ENCODE measurements around the gene YAE1.

YAE1 gene

GRCh38 chr7:39608278-39608677, 42.1 kb downstream of the YAE1 start:
- DNase-seq (ENCODE audit: low spot score): no peak

GRCh38 chr7:39609113-39609934, 43.1 kb downstream of the YAE1 start:
- DNase-seq (ENCODE audit: low spot score): no peak

- DNase-seq (ENCODE audit: low spot score): no peak
These were observed 43.7 kb downstream of the YAE1 start for GRCh38 chr7:39609935-39610263.

- no peak for DNase-seq (ENCODE audit: low spot score)
These were observed 47.4 kb downstream of the YAE1 start for GRCh38 chr7:39613577-39613976.

- DNase-seq (ENCODE audit: low spot score): no peak
These were observed 48.1 kb downstream of the YAE1 start for GRCh38 chr7:39614299-39614698.

- no peak for DNase-seq (ENCODE audit: low spot score)
These were observed 49.3 kb downstream of the YAE1 start for GRCh38 chr7:39615350-39615975.

GRCh38 chr7:39616138-39616537, 49.9 kb downstream of the YAE1 start:
- no peak for DNase-seq (ENCODE audit: low spot score)

GRCh38 chr7:39617005-39617404, 50.8 kb downstream of the YAE1 start:
- DNase-seq (ENCODE audit: low spot score): no peak

- no peak for DNase-seq (ENCODE audit: low spot score)
These were observed 52.7 kb downstream of the YAE1 start for GRCh38 chr7:39618868-39619267.

GRCh38 chr7:39620486-39620885, 54.3 kb downstream of the YAE1 start:
- DNase-seq (ENCODE audit: low spot score): no peak

GRCh38 chr7:39621261-39621660, 55.1 kb downstream of the YAE1 start:
- DNase-seq (ENCODE audit: low spot score): no peak

GRCh38 chr7:39621784-39622411, 55.7 kb downstream of the YAE1 start:
- no peak for DNase-seq (ENCODE audit: low spot score)

Data from globus pallidus (tissue), 1 donor.